GM08714 (cell line): Measurements from ENCODE around the gene IRF6.

Source experiments
- H3K4me3 ChIP-seq: fragments of 200-500 bp; sonication (Bioruptor generic); 2 replicates; pipeline ENCODE4 v1.5.1; 2014; ENCODE audit warnings: mild to moderate bottlenecking, low read length, inconsistent platforms
- ZNF274 ChIP-seq: IDR thresholded peaks from 2 replicates; pipeline ENCODE4 v1.6.1; 2012; ENCODE audit warnings: mild to moderate bottlenecking, low read depth, low read length

IRF6 gene

GRCh38 chr1:209747580-209748262 is 58.2 kb downstream of the IRF6 start:
- no peak overlapping the region; the same call in 1 of the 2 replicates for H3K4me3 ChIP-seq
- TF ChIP-seq ZNF274, result no peak

GRCh38 chr1:209746451-209747165 is 59.3 kb downstream of the IRF6 start:
- no peak for TF ChIP-seq ZNF274
- no peak overlapping the region for H3K4me3 ChIP-seq

- no peak overlapping the region for H3K4me3 ChIP-seq
- no peak for TF ChIP-seq ZNF274
Observed at GRCh38 chr1:209743145-209743482, 62.8 kb downstream of the IRF6 start.

- TF ChIP-seq ZNF274, result no peak
- H3K4me3 ChIP-seq, result no peak overlapping the region
Observed at GRCh38 chr1:209742409-209743144, 63.4 kb downstream of the IRF6 start.

- no peak overlapping the region for H3K4me3 ChIP-seq
- TF ChIP-seq ZNF274, result no peak
Observed at GRCh38 chr1:209741889-209742288, 64.1 kb downstream of the IRF6 start.

GRCh38 chr1:209741193-209741592 is 64.7 kb downstream of the IRF6 start:
- no peak for TF ChIP-seq ZNF274
- no peak overlapping the region for H3K4me3 ChIP-seq

- no peak overlapping the region for H3K4me3 ChIP-seq
- TF ChIP-seq ZNF274, result no peak
Observed at GRCh38 chr1:209738270-209738669, 67.7 kb downstream of the IRF6 start.

GRCh38 chr1:209737118-209737505 is 68.8 kb downstream of the IRF6 start:
- no peak overlapping the region for H3K4me3 ChIP-seq
- TF ChIP-seq ZNF274, result no peak

GRCh38 chr1:209736490-209737117 is 69.3 kb downstream of the IRF6 start:
- no peak for TF ChIP-seq ZNF274
- no peak overlapping the region for H3K4me3 ChIP-seq
